ENCODE results near the gene SEMA4A.
"Not testable (repeated sequence)": the region's sequence is repeated elsewhere in the genome, so short reads cannot be mapped to it uniquely, and the experiment has no call there.

The SEMA4A gene

GRCh38 chr1:156153362-156153761 is at the start of gene SEMA4A:
SEMA4A (plus strand) TSS chr1:156153585; CDS start chr1:156154579, 994 bp downstream.
- no peak for DNase-seq (ENCODE audit: low read depth)
- H3K4me3 ChIP-seq (ENCODE audit: low read depth, low read length): no peak within 1 kb of the TSS

- DNase-seq (ENCODE audit: low read depth): peak; percentile 64
- no peak overlapping the region for H3K4me3 ChIP-seq (ENCODE audit: low read depth, low read length)
These were observed 49.1 kb upstream of the SEMA4A start for GRCh38 chr1:156104065-156104810.

- DNase-seq (ENCODE audit: low read depth): no peak
- no peak overlapping the region for H3K4me3 ChIP-seq (ENCODE audit: low read depth, low read length)
These were observed 48.2 kb upstream of the SEMA4A start for GRCh38 chr1:156104861-156105832.

DNA sequence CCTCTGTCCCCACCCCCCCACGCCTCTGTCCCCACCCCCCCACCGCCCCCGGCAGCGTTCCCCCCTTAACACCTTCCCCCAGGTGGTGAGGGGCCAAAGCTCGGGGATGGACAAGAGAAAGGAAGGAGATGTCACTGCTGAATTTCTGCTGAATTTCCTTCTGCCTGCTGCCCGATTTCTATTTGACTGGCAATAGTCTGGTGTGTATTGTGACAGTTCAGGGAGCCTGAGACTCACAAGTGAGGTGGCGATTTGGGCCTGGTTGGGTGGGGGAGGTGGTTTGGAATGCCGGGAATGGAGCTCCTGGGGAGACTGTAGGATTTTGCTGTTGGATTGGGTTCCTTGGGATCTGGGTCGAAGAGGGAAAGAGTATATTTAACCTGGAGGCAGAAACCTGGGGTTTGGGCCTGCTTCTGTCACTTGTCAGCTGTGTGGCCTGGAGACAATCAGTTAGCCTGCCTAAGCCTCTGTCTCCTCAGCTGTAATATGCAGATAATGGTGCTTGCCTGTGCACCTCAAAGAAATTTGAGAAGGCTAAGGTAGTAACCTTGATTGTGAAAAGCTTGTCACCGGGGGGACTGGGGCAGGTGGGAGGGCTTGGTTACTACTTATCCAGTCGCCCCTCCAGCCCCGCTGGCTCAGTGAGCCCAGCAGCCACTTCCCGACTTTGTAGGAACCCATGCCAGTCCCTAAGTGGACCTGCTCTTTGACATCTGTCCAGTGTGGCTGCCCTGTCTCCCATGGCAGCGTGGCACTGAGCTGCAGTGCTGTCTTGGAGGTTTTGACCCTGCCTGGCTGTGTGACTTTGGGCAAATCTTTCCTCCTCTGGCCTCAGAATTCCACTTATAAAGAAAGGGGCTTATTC is 46.5 kb upstream of the SEMA4A start:
- H3K4me3 ChIP-seq (ENCODE audit: low read depth, low read length): peak overlapping the region; percentile 1
- DNase-seq (ENCODE audit: low read depth): no peak

DNA sequence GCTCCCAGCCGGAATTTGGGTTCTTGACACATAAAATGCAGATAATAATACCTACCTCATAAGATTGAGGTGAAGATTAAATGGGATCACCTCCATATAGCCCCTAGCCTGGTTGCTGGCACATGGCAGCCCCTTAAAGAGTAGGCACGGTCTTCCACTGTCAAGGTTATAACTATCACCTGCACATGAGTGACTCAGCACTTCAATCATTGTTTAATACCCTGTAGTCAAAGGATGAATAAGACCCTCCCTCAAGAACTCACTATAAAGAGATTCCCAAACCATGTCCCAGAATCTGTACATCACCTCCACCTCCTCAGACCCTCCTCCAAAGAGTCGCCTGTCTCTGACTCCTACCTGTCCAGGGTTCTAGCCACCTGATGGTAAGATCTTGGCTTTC is 45.3 kb upstream of the SEMA4A start:
- no peak for DNase-seq (ENCODE audit: low read depth)
- no peak overlapping the region for H3K4me3 ChIP-seq (ENCODE audit: low read depth, low read length)

DNA sequence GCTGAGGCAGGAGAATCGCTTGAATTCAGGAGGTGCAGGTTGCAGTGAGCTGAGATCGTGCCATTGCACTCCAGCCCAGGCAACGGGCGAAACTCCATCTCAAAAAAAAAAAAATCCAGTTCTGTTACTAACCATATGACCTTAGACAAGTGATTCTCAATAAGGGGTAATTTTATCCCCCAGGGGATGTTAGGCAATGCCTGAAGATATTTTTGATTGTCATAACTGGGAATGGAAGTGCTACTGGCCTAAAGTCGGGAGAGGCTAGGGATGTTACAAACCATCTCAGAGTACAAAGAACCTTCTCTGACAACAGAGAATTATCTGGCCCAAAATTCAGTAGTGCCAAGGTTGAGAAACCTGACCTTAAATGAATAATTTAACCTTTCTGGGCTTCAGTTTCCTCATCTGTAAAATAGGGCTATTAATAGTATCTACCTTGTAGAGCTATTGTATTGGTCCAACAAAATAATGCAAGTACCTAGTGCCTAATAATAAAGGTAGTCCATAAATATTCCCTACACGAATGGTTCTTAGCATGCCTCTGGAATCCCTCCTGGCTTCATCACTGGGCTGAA is 44.6 kb upstream of the SEMA4A start:
- DNase-seq (ENCODE audit: low read depth): no peak
- no peak overlapping the region for H3K4me3 ChIP-seq (ENCODE audit: low read depth, low read length)

DNA sequence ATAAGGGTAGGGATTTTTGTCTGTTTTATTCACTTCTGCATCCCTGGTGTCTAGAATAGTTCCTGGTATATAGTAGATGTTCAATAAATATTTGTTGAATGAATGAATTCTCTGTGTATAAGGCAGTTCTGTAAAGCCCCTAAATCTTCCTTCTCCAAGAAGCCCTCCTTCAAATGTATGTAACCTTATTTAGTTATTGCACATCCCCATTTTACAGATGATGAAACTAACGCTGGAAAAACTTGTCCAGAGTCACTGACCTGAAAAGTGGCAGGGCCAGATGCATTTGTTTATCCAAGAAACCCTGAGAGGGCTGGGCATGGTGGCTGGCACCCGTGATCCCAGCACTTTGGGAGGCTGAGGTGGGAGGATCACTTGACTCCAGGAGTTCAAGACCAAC is 43.1 kb upstream of the SEMA4A start:
- DNase-seq (ENCODE audit: low read depth): no peak
- no peak overlapping the region for H3K4me3 ChIP-seq (ENCODE audit: low read depth, low read length)

GRCh38 chr1:156111355-156111962 is 41.9 kb upstream of the SEMA4A start:
- H3K4me3 ChIP-seq (ENCODE audit: low read depth, low read length): no peak overlapping the region
- no peak for DNase-seq (ENCODE audit: low read depth)

- no peak for DNase-seq (ENCODE audit: low read depth)
- H3K4me3 ChIP-seq (ENCODE audit: low read depth, low read length): no peak overlapping the region
These were observed 40.9 kb upstream of the SEMA4A start for GRCh38 chr1:156112276-156113137.

DNA sequence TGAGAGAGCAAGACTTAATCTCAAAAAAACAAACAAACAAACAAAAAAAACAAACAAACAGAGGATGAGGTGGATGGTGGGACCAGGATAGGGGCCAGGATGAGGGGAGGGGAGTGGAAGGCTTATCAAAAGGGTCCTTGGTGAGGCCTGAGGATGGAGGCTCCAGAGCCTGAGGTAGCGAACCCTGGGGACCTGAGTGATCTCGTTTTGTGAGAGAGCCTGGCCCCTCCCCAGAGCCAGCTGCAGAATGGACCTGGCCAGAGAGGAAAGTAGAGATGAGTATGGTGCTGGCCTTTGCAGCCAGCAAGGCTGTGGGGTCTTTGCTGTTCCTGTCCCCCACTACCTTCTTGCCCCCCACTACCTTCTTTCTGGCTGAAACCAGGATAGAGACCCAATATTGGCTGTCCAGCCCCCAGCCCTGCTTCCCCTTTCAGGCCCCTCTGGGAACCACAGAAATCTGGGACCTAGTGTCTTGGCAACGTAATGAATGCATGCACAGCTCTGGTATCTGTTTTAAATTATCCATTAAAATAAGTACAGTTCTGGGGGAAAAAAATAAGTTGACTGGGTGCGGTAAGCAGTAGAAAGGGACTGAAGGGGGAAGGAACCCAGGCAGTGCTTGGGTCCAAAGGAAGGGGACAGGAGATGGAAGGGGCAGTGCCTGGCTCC is 40.0 kb upstream of the SEMA4A start:
- no peak for DNase-seq (ENCODE audit: low read depth)
- peak overlapping the region; percentile 100 for H3K4me3 ChIP-seq (ENCODE audit: low read depth, low read length)

DNA sequence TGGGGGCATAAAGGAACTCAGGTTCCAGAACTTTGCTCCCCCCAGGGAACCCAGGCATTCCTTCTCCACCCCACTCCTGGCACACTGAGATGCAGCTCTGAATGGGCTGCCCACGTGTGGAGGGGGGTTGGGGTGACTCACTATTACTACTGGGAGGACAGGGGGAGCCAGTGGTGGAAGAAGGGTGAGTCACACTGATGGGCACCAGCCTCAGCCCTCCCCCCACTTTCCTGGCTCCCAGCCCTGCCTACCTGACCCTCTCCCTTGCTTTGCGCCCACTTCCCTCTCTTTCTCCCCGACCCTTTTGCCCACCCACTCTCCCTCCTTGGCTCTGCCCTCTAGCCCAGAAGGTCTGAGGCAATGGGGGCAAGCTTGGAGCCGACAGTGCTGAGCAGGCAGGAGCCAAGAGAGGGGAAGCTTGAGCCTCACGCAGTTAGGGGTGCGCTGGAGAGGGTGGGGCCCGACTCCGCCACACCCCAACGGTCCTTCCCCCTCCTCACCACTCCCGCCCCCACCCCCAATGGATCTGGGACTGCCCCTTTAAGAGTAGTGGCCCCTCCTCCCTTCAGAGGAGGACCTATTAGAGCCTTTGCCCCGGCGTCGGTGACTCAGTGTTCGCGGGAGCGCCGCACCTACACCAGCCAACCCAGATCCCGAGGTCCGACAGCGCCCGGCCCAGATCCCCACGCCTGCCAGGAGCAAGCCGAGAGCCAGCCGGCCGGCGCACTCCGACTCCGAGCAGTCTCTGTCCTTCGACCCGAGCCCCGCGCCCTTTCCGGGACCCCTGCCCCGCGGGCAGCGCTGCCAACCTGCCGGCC is 39.1 kb upstream of the SEMA4A start, which contains the start of gene LMNA:
TSS of gene LMNA (plus strand) at position 611 of the 818 bp plus-strand sequence. CDS start 208 bp downstream, outside the sequence.
- peak within 1 kb of the TSS; percentile 100 for H3K4me3 ChIP-seq (ENCODE audit: low read depth, low read length)
- DNase-seq (ENCODE audit: low read depth): peak; percentile 95

- H3K4me3 ChIP-seq (ENCODE audit: low read depth, low read length): peak overlapping the region; percentile 100
- no peak for DNase-seq (ENCODE audit: low read depth)
These were observed 38.4 kb upstream of the SEMA4A start for GRCh38 chr1:156114919-156115513.

DNA sequence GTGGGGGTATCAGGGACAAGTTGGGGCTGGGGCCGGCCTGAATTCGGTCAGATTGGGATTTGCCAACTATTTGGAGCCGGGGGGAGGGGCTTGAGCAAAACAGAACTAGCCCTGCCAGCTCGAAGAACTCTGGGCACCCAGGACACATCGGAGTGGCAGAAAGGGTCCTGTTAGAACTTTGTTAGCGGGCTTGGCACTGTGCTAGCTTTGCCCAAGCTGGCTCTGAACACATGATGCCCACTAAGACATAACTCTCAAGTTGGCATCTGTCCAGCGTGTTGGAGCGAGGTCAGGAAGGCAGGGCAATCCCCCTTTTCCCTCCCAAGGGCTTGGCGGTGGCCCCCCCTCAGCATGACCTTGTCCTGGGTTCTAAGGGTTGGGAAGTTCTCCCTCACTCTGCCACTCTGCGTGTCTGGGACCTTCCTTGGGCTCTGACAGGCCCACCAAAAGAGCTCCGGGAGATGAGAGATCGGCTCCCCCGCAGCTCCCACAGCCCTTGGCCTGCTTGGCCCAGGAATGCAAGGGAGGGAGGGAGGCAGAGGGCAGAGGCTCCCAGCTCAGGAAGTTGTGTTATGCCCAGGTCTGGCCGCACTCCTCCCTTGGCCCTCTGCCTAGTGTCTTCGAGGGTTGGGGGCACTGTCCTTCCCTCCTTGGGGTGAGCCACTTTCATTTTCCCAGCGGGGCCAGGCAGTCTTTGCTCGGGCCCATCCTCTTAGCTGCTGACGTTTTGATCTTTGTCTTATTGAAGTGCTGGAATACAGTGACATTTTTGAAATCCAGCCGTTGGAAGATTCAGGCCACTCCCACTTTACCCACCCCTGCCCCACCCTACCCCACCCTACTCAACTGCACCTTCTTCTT is 37.6 kb upstream of the SEMA4A start:
- peak overlapping the region; percentile 100 for H3K4me3 ChIP-seq (ENCODE audit: low read depth, low read length)
- DNase-seq (ENCODE audit: low read depth): no peak

DNA sequence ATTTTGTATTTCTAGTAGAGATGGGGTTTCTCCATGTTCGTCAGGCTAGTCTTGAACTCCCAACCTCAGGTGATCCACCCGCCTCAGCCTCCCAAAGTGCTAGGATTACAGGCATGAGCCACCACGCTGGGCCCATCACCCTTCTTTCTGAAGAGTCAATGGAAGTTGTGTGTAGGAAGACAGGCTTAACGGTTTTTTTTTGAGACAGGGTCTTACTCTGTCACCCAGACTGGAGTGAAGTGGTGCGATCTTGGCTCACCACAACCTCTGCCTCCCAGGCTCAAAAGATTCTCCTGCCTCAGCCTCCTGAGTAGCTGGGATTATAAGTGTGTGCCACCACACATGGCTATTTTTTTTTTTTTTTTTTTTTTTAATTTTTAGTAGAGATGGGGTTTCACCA is 36.7 kb upstream of the SEMA4A start:
- not testable (repeated sequence) for DNase-seq (ENCODE audit: low read depth)
- H3K4me3 ChIP-seq (ENCODE audit: low read depth, low read length): peak overlapping the region; percentile 100
